PFSK-1 (cell line): ENCODE data around the gene FCRL6.

Source experiments
- FOXP2 ChIP-seq: optimal IDR thresholded peaks from 2 replicates; pipeline ENCODE3; 2011; ENCODE audit warnings: borderline replicate concordance, control low read depth, inconsistent platforms; ENCODE audit not compliant: insufficient read depth; ENCODE audit errors: extremely low read length, extremely low read depth
- POLR2AphosphoS5 ChIP-seq: IDR thresholded peaks from 2 replicates; pipeline ENCODE4 v1.6.1; 2012; ENCODE audit warnings: low read depth, mild to moderate bottlenecking, control low read depth, low read length, moderate library complexity
- SIN3A ChIP-seq: IDR thresholded peaks from 2 replicates; pipeline ENCODE4 v1.6.1; 2012; ENCODE audit warnings: mild to moderate bottlenecking, low read length, moderate library complexity, borderline replicate concordance; ENCODE audit not compliant: insufficient read depth
- TAF1 ChIP-seq: IDR thresholded peaks from 2 replicates; pipeline ENCODE4 v1.6.1; 2012; ENCODE audit warnings: low read length, control low read depth, borderline replicate concordance; ENCODE audit not compliant: insufficient read depth
- TF ChIP-seq, protein P1 (sequence below), 2 experiments: IDR thresholded peaks; 2 replicates each; pipeline versions ENCODE4 v1.6.1 to v1.8.0; 2011 to 2012; ENCODE audit warnings: low read depth in 2 of 2, low read length in 2 of 2, control low read depth in 1 of 2, inconsistent platforms in 1 of 2, mild to moderate bottlenecking in 1 of 2, moderate library complexity in 1 of 2; ENCODE audit not compliant: insufficient read depth in 1 of 2

The FCRL6 gene

DNA sequence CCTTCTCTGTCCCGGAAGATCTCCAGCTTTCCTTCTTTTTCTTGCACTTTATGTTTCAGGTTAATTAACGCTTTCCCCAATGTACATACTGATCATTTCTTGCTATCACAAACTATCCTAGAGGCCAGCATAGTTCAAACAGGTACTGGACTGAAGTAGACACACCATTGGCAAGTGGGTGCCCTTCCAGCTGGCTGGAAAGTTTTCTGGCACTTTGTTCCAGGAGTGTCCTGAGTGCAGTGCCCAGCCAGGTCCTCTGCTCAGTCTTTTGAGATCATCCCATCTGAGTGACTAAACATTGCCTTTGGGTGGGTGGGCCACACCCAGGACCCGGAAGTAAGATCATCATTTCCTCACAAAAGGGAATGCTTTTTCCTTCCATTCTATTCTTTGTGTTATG, 36.4 kb upstream of the FCRL6 start:
- no peak for TF ChIP-seq SIN3A
- TF ChIP-seq FOXP2: no peak
- TF ChIP-seq, protein P1, sequence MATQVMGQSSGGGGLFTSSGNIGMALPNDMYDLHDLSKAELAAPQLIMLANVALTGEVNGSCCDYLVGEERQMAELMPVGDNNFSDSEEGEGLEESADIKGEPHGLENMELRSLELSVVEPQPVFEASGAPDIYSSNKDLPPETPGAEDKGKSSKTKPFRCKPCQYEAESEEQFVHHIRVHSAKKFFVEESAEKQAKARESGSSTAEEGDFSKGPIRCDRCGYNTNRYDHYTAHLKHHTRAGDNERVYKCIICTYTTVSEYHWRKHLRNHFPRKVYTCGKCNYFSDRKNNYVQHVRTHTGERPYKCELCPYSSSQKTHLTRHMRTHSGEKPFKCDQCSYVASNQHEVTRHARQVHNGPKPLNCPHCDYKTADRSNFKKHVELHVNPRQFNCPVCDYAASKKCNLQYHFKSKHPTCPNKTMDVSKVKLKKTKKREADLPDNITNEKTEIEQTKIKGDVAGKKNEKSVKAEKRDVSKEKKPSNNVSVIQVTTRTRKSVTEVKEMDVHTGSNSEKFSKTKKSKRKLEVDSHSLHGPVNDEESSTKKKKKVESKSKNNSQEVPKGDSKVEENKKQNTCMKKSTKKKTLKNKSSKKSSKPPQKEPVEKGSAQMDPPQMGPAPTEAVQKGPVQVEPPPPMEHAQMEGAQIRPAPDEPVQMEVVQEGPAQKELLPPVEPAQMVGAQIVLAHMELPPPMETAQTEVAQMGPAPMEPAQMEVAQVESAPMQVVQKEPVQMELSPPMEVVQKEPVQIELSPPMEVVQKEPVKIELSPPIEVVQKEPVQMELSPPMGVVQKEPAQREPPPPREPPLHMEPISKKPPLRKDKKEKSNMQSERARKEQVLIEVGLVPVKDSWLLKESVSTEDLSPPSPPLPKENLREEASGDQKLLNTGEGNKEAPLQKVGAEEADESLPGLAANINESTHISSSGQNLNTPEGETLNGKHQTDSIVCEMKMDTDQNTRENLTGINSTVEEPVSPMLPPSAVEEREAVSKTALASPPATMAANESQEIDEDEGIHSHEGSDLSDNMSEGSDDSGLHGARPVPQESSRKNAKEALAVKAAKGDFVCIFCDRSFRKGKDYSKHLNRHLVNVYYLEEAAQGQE (IDR thresholded peaks at IDR 0.05; ENCODE audit: insufficient read depth in 1 of 2, low read depth in 2 of 2, low read length in 2 of 2): no peak
- TF ChIP-seq POLR2AphosphoS5: no peak
- no peak for TF ChIP-seq TAF1

DNA sequence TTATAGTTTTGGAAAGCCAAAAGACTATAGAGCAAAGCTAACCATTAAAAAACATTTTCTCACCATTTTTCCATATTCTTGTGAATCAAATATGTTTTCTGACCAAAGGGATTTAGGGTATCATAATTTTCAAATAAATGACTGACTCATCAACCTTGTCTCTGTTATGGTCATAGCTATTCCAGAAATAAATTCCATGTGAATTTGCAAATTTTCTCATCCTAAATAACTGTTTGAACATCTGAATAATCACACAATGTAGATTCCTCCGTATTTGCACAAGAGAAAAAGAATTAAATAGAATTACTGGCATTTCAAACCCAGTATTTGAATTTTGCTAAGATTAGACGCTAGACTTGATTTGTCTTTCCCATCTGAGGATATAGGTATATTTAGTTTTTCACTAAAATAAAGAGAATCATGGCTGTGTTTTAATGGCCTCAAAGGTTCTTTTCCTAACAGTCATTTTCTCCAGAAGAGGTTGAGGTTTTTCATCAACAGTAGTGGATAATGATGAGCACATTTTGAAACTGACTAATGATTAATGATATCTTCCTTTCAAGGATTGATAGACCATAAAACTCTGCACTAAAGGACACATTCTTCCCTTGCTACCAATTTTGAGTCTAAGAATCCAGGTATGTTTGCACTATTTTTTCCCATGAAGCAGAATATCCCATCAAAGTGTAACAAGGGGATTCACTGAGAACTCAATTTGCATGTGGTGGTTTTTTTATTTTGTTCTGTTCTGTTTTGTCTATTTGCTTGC, 30.8 kb upstream of the FCRL6 start:
- no peak for TF ChIP-seq FOXP2
- TF ChIP-seq TAF1: no peak
- TF ChIP-seq POLR2AphosphoS5: no peak
- no peak for TF ChIP-seq SIN3A
- TF ChIP-seq, protein P1 (IDR thresholded peaks at IDR 0.05; ENCODE audit: insufficient read depth in 1 of 2, low read depth in 2 of 2, low read length in 2 of 2): no peak

DNA sequence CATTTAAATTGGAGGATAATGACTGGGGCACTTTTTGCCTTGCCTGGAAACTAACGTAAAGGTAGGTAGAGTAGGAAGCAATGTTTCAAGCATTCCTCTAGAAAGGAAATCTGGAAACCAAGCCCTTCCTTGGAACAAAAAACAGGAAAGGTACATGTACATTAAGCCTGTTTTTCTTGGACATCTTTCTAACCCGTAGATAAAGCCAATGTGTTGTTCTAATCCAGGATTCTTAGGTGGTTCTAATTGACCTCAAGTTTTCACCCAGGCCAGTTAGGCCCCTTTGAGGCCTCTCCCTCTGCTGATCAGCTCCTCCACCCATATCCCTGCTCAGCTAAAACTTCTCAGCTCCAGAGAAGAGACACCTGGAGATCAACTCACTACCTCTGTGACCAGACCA, 27.7 kb upstream of the FCRL6 start:
- TF ChIP-seq TAF1: no peak
- TF ChIP-seq, protein P1 (IDR thresholded peaks at IDR 0.05; ENCODE audit: insufficient read depth in 1 of 2, low read depth in 2 of 2, low read length in 2 of 2): no peak
- no peak for TF ChIP-seq POLR2AphosphoS5
- no peak for TF ChIP-seq FOXP2

DNA sequence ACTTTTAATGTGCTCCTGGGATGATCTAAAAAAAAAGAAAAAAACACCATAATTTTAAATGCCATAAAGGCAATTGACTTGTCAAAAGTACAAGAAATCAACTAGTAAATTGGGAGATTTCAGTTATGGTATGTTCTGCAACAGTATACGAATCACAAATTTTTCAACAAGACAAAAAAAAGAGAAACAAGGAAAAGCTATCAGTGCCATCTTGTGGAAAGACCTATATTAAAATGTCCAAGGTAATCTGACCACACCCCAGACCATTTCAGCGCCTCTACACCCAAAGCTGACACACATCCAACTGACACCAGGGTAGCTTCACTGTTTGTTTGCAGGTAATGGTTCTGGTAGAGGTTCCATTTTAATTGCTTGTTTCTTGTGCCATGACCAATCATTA, 26.4 kb upstream of the FCRL6 start:
- TF ChIP-seq SIN3A (no peak), POLR2AphosphoS5 (no peak), FOXP2 (no peak), TAF1 (no peak)
- TF ChIP-seq, protein P1 (IDR thresholded peaks at IDR 0.05; ENCODE audit: insufficient read depth in 1 of 2, low read depth in 2 of 2, low read length in 2 of 2): no peak
